ENCODE data around the gene ARPC5.

Gene ARPC5

DNA sequence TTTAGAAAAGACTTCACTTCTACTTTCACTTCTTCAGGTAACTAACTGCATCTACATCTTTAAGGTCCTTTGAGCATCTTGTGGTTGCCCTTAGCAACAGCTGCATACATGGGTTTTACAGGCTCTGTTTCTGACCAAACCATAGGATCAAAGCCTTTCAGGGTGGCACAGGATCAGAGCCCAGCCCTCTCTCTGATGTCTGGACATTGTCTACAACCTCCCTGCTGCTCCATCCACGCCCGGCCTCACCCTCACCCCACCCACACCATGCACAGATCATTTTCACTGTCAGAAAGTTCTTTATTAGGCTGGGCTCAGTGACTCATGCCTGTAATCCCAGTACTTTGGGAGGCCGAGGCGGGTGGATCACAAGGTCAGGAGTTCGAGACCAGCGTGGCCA, 50.5 kb downstream of the ARPC5 start:
- no peak for DNase-seq (ENCODE audit: low spot score)
- TF ChIP-seq, protein P1, sequence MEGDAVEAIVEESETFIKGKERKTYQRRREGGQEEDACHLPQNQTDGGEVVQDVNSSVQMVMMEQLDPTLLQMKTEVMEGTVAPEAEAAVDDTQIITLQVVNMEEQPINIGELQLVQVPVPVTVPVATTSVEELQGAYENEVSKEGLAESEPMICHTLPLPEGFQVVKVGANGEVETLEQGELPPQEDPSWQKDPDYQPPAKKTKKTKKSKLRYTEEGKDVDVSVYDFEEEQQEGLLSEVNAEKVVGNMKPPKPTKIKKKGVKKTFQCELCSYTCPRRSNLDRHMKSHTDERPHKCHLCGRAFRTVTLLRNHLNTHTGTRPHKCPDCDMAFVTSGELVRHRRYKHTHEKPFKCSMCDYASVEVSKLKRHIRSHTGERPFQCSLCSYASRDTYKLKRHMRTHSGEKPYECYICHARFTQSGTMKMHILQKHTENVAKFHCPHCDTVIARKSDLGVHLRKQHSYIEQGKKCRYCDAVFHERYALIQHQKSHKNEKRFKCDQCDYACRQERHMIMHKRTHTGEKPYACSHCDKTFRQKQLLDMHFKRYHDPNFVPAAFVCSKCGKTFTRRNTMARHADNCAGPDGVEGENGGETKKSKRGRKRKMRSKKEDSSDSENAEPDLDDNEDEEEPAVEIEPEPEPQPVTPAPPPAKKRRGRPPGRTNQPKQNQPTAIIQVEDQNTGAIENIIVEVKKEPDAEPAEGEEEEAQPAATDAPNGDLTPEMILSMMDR (IDR thresholded peaks at IDR 0.05; ENCODE audit: extremely low read depth, missing control alignments): no peak

DNA sequence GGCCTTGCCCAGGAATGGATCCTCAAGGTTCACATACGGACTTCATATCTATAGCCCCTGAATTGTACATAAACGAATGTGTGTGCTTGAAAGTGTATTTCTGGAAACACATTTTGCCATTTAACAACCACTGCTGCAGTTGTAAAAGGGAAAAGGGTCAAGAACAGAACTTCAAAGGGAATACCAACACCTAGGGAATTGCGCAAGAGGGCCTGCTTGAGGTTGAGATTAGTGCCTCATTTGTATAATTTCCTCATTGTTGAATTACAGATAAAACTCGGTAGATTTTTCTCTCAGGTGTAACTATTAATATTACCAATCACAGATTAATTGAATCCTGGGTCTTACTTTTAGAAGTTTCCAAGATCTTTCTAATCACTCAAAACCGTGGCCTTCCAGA, 51.4 kb downstream of the ARPC5 start:
- DNase-seq (ENCODE audit: low spot score): no peak
- TF ChIP-seq, protein P1 (IDR thresholded peaks at IDR 0.05; ENCODE audit: extremely low read depth, missing control alignments): no peak

DNA sequence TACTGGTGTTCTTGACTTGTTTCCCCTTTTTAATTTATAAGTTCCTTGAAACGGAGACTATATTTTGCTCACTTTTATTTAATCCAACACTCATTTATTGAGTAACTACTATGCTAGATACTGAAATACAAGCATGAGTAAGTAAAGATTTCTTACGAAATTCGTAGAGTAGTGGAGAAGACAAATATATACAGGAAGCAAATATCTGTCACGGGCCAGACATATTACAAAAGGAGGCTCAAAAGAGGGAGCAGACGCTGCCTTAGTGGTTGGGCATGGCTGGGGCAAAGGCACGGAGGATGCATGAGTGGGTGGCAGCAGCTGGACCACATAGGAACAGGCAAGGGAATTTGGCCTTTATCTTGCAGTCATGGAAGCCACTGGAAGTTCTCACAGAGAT, 52.1 kb downstream of the ARPC5 start:
- TF ChIP-seq, protein P1 (IDR thresholded peaks at IDR 0.05; ENCODE audit: extremely low read depth, missing control alignments): no peak

DNA sequence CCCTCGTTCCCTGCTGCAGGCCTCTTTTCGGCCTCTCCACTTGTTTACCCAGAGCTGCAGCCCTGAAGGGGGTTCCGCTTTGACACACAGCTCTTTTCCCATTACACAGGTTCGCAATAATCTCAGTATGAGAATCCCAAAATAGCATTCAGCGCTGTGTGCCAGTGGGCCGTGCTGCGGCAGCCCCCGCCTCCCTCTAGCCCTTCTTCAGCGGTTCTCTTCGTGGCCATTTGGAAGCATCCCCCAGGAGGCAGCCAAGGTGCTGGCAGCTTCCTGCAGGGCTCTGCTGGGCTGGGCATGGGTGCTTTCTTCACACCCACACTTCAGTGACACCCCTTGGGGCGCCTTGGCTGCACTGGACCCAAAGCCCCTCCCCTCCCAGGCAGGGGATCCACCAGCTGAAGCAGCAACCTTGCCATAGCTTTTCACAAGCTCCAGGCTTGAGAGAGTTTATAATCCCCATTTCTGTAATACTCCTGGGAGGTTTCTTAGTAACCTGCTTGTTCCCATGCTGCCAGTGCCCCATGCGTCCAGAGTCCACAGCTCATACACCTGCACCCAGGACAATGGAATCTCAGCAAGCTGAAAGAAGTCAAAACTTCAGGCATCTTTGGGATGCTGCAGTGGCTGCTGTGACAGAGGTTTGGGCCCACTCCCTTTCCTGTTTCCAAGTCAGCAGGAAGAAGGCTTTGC, 53.4 kb downstream of the ARPC5 start:
- TF ChIP-seq, protein P1 (IDR thresholded peaks at IDR 0.05; ENCODE audit: extremely low read depth, missing control alignments): no peak
- no peak for DNase-seq (ENCODE audit: low spot score)

More for the DNA sequence above, 52.1 kb downstream of the ARPC5 start:
- DNase-seq (ENCODE audit: low spot score): no peak

DNA sequence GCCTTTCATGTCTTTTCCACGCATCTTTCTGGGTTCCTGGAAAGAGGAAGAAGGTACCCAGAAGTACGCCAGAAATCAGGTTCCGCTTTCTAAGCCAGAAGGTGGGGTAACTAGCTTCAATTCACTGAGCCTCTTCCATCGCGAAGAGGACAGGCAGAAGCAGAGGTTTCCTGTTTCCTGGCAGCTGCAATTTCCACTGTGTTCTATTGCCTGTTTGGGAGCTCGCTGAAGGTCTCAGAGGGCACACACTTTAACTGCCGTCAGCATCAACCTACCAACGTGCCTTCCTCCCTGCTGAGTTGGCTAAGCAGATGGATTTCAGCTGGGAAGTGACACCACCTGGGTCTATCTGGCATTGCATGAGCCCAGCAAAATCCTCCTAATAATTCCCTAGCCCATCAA, 55.3 kb downstream of the ARPC5 start:
- TF ChIP-seq, protein P1 (IDR thresholded peaks at IDR 0.05; ENCODE audit: extremely low read depth, missing control alignments): no peak

DNA sequence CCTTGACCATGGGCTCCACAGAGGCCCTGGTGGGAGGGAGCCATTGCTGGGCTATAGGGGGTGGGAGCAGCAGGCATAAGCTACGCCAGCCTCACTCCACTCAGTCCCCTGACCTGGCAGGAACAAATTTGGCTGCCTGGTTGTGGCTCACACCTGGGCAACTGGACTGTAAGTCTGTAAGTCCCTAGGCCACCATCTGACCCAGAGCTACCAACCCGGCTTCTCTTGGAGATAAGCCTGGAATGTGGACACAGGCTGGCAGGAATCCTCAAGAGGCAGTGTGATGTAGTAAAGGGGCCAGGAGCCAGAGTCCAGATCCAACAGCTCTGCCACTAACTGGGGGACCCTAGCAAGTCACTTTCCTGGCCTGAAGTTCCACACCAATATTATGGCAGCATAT, 56.7 kb downstream of the ARPC5 start:
- DNase-seq (ENCODE audit: low spot score): no peak
- TF ChIP-seq, protein P1 (IDR thresholded peaks at IDR 0.05; ENCODE audit: extremely low read depth, missing control alignments): no peak

More for the DNA sequence above, 55.3 kb downstream of the ARPC5 start:
- no peak for DNase-seq (ENCODE audit: low spot score)

DNA sequence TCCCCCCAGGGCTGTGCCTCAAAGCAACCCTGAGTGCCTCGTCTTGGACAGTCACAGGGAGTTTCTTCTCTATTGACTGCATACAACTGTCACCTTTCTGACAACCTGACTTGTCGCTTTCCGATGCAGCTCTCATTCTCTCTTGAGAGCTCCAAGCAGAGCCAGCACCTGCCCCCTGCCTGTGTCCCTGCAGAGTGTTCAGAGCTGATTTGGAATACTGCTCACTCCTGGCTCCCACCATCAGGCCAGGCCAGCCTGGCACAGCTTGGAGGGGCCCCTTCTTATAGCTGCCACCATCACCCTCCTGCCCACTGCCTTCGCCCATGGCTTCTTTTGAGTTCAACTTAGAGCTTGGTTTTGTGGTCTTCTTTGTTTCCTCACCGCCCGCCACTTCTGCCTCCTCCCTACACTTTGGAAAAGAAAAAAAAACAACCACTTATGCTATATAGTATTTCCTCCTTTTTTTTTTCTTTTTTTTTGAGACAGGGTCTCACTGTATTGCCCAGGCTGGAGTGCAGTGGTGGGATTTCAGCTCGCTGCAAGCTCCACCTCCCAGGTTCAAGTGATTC, 57.6 kb downstream of the ARPC5 start:
- TF ChIP-seq, protein P1 (IDR thresholded peaks at IDR 0.05; ENCODE audit: extremely low read depth, missing control alignments): no peak
- no peak for DNase-seq (ENCODE audit: low spot score)

Data from GM20000 (cell line).